GM19239 (cell line): ENCODE results near the gene CDC34.
A peak's percentile ranks its signal among the peaks of the same experiment; 100 is the strongest.

ENCODE experiments used
- DNase-seq: peaks from one replicate; pipeline ENCODE4 v3.0.0; 2011; ENCODE audit warnings: low spot score; ENCODE audit not compliant: insufficient read length
- FAIRE-seq: peaks from 2 replicates; lab custom pipeline; 2011; peaks lifted over from hg19 to GRCh38; lab: Jason Lieb, UNC

Gene CDC34, protein sequence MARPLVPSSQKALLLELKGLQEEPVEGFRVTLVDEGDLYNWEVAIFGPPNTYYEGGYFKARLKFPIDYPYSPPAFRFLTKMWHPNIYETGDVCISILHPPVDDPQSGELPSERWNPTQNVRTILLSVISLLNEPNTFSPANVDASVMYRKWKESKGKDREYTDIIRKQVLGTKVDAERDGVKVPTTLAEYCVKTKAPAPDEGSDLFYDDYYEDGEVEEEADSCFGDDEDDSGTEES

DNA sequence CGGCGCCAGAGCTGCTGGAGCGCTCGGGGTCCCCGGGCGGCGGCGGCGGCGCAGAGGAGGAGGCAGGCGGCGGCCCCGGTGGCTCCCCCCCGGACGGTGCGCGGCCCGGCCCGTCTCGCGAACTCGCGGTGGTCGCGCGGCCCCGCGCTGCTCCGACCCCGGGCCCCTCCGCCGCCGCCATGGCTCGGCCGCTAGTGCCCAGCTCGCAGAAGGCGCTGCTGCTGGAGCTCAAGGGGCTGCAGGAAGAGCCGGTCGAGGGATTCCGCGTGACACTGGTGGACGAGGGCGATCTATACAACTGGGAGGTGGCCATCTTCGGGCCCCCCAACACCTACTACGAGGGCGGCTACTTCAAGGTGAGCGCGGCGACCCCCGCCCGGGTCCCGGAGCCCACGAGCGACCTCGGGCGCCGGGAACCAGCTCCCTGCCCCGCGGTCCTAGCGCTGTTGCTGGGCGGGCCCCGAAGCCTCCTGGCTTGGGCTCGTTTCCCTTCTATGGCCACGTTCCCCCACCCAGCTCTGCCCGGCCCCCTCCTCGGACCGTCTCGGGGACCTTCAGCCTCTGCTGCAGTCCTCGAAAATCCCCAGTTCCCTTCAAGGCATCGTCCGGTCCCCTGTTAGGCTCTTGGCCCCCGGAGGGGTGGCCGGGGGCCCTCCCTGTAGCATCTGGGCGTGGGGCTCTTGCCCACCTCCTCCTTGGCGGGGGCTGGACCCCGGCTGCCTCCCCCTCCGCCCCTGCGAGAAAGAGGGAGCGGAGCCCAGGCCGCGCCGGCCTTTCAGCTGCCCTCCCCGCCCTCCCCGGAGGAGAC is at the start of gene CDC34:
CDC34 (plus strand) TSS at position 8 of the 808 bp plus-strand sequence; CDS start at position 180, 172 bp downstream.
- FAIRE-seq, result no peak
- DNase-seq, result peak; percentile 79

DNA sequence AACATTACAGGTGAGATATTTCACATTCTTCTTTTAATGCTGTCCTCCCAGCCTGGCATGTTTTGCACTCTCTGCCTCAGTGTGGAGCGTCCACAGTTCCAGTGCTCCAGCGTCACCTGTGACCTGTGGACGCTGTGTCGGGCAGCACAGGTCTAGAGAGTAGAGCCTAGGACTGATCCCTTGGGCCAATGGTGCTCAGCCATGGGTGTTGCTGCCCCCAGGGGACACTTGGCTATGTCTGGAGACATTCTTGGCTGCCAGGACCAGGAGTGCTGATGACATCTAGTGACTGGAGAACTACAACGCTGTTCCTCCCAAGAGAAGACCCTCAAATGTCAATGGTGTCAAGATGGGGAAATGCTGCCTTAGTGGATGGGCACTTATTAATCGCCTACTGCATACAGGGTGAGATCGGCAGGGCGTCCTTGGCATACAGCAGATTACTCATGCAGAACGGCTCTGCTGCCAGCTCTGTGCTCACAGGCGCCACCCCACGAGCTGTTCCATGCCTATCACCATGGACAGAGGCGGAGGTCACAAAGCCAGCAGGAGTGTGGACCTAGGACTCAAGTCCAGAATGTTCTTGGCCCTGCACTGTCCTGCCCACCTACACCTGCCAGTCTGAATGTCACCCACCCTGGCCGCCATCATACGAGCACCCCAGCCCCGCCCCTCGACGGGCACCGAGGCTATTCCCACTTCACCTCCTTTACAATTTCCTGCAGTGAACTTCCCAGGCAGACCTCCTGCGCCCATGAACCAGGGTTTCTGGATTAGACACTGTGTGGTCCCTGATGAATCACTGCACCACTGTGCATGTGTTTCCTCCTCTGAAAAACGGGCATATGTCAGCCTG is 49.1 kb upstream of the CDC34 start:
- DNase-seq (no peak), FAIRE-seq (no peak)

DNA sequence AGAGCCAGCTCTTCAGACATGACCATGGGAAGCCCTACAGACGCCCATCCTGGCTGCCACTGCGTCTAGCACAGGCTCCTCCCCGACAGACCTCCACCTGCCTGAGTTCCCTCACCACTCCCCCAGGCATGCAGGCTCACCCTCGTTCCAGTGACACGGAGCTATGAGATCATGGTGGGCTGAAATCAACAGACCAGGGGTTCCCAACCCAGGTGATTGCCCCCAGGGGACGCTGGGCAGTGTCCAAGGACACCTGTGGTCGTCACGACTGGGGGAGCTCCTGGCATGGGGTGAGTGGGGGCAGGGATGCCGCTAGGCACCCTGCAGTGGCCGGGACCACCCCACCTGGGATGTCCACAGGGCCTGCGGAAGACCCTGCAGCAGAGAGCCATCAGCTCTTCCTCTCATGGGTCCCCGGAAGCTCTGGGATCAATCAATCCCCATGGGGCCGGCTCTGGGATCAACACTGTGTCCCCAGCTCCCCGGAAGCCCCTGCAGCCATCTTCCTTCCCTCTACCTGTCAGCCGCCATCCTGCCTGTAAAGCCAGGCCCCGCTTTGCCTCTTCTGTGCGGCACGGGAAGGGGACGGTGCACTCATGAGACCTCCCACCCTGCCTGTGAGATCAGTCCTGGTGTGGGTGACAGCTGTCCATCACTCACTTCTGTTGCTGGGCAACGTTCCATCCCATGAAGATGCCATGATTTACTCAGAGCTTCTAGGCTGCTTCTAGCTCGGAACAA is 48.1 kb upstream of the CDC34 start:
- DNase-seq (no peak), FAIRE-seq (no peak)

DNA sequence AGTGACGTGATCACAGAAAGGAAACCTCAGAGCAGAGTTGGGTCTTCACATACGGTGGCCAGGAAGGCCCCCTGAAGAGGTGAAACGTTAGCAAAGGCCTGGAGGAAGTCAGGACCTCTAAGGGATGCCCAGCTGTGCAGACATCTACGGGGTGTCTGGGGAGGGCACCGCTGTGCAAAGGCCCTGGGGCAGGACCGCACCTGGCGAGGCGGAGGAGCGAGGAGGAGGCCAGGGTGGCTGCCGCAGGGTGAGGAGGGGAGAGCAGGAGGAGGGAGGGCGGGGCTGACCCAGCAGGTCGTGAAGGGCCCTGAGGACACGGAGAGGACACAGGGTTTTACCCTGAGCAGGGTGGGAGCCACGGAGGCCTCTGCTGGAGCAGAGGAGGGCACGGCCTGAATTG is 47.1 kb upstream of the CDC34 start:
- FAIRE-seq (no peak), DNase-seq (no peak)

DNA sequence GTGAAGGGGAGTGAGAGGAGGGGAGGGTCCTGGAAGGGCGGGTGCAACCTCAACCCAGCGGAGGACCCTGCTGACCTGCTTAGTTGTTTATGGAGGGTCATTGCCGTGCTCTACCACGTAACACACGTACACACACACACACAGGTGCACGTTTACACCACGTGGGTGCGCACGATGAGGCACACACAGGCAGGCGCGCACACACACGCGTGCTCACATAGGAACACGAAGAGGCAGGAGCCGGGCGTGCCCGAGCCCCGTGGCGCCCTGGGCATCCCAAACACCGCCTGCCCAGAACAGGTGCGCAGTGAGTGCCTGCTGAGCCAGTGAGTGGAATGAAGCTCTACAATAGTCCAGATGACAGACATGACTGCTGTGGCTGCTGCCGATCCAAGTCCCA is 46.5 kb upstream of the CDC34 start:
- FAIRE-seq (no peak), DNase-seq (no peak)

DNA sequence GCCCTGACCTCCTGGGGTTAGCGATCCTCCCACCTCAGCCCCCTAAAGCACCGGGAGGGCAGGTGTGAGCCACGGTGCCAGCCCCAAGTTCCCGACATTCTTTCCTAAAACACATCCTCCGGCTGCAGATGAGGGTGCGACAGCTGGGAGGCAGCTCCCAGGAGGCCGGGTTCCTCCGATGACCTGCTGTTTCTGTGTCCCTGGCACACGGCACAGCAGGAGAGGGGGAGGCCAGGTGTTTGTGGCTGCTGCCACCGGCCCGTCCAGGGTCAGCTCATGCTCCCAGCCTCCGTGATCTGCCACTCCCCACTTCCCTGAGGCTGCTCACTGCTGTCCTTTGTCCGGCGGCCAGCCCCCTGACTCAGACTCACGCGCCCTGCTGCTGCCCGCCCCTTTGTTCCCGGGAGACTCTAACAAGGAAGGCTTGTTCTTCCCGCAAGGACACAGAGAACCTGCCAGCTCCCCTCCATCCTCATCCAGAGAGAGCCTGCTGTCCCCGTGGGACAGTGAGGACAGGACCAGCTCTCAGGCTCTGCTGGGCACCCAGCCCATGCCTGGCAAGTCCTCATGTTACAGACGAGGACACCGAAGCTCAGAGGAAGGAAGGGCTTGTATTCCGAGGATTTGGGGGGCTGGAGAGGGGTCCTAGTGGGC is 45.9 kb upstream of the CDC34 start:
- FAIRE-seq (no peak), DNase-seq (no peak)

DNA sequence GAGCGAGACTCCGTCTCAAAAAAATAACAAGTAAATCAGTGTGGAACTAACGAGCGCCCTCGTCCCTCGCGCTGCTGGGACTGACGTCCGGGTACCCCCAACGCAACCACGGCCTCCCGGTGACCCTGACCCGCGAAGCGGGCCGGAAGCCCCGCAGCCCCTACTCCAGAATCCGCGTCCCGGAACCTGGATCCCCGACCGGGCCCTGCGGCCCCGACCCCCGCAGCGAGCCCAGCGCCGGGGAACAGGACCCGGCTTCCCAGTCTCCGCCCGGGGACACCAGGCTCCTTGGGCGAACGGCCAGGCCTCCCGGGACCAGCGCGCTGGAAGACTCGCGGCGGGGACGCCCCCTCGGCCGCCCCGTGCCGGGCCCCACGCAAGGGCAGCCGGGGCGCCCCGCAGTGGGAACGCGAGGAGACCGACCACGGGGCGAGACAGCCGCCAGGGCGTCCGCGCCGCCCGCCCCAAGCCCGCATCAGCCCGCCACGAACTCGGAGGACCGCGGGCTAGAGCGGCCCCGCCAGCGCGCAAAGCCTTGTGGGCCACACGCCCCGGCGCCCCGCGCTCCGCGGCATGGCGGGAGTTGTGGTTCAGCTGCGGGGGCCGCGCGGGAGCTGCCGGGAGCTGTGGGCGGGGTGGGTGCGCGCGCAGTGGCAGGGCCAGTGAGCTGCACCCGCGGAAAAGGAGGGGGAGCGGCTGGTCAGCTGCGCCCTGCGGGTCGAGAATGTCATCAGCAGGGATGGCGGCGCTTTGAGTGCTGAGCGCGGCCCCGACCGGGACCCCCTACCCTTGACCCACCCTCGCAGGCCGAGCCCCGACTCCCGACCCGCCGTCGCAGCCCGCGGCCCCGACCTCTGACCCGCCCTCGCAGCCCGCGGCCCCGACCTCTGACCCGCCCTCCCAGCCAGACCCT is 42.8 kb upstream of the CDC34 start:
- FAIRE-seq (peak; percentile 87), DNase-seq (peak; percentile 99)

DNA sequence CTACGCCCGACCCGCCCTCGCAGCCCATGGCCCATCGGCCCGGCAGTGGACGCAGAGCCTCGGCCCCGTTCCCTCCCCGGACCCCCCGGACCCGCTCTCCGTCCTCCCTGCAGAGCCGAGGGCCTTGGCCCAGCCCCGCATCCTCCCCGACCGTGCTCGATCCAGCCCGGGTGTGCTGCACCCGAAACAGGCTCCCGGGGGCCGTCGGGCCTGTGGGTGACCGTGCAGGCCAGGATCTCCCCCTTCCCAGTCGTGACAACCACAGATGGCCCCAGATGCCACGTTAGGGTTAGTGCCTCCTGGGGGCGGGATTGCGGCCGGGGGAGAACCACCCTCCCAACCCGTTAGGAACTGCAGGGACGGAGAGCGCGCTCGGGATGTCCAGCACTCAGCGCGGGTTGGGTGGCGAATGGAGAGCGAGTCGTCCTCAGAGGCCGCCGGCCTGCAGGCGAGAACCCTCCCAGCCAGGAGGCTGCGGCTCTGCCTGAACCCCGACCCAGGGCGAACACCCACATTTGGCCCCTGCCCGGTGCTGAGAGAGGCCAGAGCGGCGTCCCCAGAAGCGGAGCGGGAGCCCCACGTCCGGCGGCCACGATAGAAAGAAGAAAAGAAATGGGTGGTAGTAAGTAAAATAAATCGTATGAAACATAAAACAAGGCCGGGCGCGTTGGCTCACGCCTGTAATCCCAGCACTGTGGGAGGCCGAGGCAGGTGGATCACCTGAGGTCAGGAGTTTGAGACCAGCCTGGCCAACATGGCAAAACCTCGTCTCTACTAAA is 42.0 kb upstream of the CDC34 start:
- FAIRE-seq (no peak), DNase-seq (no peak)

DNA sequence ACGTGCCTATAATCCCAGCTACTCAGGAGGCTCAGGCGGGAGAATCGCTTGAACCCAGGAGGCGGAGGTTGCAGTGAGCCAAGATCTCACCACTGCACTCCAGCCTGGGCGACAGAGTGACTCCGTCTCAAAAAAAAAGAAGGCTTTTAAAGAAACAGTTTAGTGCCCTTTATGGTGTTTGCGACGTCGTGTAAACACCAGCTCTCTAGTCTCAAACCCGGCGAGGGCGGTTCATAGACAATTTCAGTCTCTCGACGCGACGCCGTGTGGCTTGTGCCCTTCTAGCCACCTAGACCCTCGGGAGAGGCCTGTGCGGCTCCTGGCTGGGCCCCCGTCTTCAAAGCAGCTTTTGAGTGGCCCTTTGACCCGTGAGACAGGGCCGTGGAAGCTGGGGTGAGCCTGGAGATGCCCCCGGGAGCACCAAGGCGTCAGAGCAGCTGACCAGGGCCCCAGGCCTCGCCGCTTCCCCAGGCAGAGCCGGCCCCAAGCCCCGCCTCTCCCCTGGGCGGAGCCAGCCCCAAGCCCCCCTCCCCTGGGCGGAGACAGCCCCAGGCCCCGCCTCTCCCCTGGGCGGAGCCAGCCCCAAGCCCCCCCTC is 40.3 kb upstream of the CDC34 start:
- DNase-seq, result no peak
- FAIRE-seq, result no peak

DNA sequence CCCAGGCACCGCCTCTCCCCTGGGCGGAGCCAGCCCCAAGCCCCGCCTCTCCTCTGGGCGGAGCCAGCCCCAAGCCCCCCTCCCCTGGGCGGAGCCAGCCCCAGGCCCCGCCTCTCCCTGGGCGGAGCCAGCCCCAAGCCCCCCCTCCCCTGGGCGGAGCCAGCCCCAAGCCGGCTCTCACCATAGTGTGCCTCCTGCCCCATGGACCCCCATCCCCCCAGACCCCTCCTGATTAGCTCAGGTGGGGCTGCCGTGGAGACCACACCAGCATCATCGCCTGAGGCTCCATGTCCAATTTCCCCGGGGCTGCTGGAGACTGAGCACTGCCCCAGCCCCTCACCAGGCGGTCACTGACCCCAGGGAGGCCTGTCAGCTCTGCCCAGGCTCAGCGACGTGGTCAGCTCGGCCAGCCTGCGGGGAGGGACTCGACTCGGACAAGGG is 39.4 kb upstream of the CDC34 start:
- FAIRE-seq, result no peak

DNA sequence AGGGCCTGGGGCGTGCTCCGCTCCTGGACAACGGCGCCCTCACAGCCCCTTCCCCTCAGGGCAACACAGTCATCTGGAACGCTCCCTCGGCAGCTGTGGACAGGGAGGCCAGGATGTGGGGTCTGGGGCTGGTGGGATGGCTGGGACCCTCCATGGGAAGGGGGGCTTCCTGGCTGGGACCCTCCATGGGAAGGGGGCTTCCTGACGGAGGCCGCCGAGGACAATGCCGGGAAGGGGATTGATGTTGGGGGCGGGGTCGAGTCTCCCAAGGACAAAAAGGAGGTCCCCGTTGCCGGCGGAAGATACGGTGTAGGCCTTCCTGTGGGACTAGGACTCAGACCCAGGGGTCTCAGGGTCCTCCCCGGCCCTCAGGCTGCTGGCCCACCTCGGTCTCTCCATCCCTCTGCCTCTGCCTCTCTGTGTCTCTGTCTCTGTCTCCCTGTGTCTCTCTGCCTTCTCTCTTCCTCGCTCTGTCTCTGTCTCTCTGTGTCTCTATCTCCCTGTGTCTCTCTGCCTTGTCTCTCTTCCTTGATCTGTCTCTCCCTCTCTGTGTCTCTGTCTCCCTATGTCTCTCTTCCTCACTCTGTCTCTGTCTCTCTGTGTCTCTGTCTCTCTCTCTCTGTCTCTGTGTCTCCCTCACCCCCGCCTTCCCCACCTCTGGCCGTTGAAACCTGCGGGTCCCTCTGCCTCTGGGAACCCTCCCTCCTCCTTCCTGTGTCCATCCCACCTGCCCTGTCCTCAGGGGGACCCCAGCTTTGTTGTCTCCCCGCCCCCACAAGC is 38.0 kb upstream of the CDC34 start:
- DNase-seq, result no peak
- no peak for FAIRE-seq

More for the DNA sequence above, 39.4 kb upstream of the CDC34 start:
- no peak for DNase-seq

DNA sequence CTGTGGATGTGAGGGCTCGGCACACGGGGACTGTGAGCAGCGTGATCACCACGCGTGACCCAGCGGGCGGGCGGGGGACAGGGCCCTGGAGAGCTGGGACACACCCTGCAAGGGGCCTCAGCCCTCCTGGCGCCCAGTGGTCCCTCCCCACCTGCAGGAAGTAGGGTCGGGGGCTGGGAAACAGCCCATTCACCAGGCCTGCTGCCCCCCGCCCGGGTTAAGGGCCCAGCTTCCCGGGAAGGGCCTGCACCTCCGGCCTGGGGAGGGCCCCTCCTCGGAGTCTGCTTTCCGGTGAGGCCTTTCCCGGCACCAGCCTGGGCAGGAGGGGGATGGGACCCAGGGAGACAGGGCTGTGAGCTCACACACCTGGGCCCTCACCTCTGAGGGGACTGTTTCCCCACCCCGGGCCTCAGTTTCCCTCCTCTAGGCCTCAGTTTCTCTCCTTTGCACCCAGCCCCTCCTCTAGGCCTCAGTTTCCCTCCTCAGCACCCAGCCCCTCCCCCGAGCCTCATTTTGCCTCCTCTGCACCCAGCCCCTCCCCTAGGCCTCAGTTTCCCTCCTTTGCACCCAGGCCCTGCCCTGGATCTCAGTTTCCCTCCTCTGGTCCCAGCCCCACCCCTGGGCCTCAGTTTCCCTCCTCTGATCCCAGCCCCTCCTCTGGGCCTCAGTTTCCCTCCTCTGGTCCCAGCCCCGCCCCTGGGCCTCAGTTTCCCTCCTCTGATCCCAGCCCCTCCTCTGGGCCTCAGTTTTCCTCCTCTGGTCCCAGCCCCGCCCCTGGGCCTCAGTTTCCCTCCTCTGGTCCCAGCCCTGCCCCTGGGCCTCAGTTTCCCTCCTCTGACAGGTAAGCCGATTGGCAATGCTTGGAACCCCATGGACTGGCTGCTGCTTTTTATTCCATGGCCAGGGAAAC is 37.1 kb upstream of the CDC34 start:
- DNase-seq (no peak), FAIRE-seq (no peak)

DNA sequence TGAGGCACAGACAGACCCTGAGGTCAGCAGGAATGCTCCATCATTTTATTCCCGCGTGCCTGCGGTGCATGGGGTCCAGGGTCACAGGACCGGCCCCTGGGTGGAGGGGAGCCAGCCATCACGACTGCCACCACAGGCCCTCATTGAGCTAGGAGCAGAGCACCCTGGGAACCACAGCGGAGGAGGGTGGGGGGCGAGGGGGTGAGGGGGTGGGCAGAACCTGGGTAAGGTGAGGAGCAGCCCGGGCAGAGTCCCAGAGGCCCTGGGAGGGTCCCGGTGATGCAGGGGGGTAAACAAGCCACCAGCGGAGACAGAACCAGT is 36.5 kb upstream of the CDC34 start:
- FAIRE-seq (no peak), DNase-seq (no peak)

DNA sequence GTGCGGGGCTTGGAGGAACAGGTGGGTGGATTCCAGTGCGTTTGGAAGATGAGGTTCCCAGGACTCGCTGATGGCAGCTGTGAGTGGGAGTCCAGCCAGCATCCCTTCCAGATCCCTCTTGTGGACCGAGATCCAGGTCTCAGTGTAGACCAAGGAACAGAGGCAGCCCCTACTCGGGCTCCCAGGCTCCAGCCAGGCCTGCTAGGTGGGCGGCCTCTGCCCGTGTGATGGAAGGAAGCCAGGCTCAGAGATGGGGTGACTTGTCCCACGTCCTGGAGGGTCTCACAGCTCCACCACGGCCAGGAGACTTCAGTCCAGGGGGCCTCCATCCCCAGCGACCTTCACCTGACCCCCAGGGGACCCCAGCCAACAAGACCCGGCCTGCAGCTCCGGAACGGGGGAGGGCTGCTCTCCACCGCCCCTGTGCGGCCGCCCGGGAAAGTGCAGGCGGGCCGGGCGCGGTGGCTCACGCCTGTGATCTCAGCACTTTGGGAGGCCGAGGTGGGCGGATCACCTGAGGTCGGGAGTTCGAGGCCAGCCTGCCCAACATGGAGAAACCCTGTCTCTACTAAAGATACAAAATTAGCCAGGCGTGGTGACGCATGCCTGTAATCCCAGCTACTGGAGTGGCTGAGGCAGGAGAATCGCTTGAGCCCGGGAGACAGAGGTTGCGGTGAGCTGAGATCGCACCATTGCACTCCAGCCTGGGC is 36.0 kb upstream of the CDC34 start:
- DNase-seq (peak; percentile 51), FAIRE-seq (no peak)

DNA sequence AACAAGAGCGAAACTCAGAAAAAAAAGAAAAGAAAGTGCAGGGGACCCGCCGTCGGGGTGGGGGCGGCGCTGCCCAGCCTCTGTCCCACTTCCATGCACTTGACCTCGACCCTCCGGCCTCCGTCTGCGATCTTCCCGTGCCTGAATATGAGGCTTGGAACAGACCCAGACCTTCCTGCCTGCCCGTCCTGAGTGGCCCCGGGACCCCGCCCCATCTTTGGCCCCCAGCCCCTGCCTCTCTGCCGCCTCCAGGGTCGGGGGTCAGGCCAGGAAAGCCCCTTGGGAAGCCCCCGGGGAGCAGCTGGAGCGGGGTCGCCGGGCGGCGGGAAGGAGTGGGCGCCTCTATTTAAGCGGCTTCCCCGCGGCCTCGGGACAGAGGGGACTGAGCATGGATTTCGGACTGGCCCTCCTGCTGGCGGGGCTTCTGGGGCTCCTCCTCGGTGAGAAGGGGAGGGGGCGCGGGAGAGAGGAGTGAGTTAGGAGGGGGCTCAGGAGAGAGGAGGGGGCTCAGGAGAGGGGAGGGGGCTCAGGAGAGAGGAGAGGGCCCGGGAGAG is 35.4 kb upstream of the CDC34 start, which contains the start of gene MADCAM1:
MADCAM1 (plus strand) TSS at position 375 of the 554 bp plus-strand sequence; CDS start at position 389, 14 bp downstream.
- FAIRE-seq (no peak), DNase-seq (no peak)
